Activated CD4-positive, alpha-beta T cell treated with anti-CD3 and anti-CD28 coated beads for 36 hours (primary cell): ENCODE measurements around the gene DNAL1. TPM values are rescaled to one million over a fixed set of nuclear protein-coding genes. Genes with fewer than 3 reads are reported as not detected.
A peak's percentile ranks its signal among the peaks of the same experiment; 100 is the strongest.

Experiments used
- ATAC-seq: fragments of 200-7000 bp; cut with Tn5 transposase; one replicate; pipeline ENCODE4 v1.10.0; 2021; ENCODE audit warnings: mild to moderate bottlenecking, moderate library complexity
- CTCF ChIA-PET: fragments of 350-600 bp; sonication (Branson Sonifier 250); formaldehyde crosslinking; loops from one replicate; lab custom pipeline; 2021; ENCODE audit warnings: antibody characterized with exemption; lab: Charles Lee
- POLR2A ChIA-PET: fragments of 350-600 bp; sonication (Branson Sonifier 250); formaldehyde crosslinking; loops from one replicate; lab custom pipeline; 2021; ENCODE audit warnings: antibody characterized with exemption, inconsistent platforms; lab: Charles Lee
- DNase-seq: peaks from one replicate; pipeline ENCODE4 v3.0.0-alpha.2; 2020
- H3K27ac Mint-ChIP-seq: one replicate; pipeline ENCODE4 v1.8.0; 2021; ENCODE audit warnings: mixed read lengths
- H3K27me3 Mint-ChIP-seq: one replicate; pipeline ENCODE4 v1.8.0; 2021; ENCODE audit warnings: mixed read lengths
- H3K36me3 Mint-ChIP-seq: one replicate; pipeline ENCODE4 v1.8.0; 2021; ENCODE audit warnings: low read depth, mixed read lengths
- H3K4me1 Mint-ChIP-seq: one replicate; pipeline ENCODE4 v1.8.0; 2021; ENCODE audit warnings: mixed read lengths
- H3K4me3 Mint-ChIP-seq: one replicate; pipeline ENCODE4 v1.8.0; 2021; ENCODE audit warnings: mild to moderate bottlenecking, moderate library complexity, mixed read lengths
- H3K9me3 Mint-ChIP-seq: one replicate; pipeline ENCODE4 v1.8.0; 2021; ENCODE audit warnings: low read depth, mixed read lengths
- intact Hi-C, 2 experiments: fragments of 100-400 bp; cut with DNase I in 1 of 2; cut with micrococcal nuclease in 1 of 2; formaldehyde crosslinking; loops; one replicate each; pipeline versions ENCODE4 v1.14.2 to v1.15.1; 2022 to 2024; cut with DNase I, micrococcal nuclease
- total RNA-seq, 2 experiments: library from RNA; stranded (reverse); gene quantifications; one replicate each; pipeline ENCODE4 v1.2.3, GENCODE V29; 2021

Gene DNAL1
- total RNA-seq, 2 experiments from 2014 or later = 3.7 to 6.8 TPM

DNA sequence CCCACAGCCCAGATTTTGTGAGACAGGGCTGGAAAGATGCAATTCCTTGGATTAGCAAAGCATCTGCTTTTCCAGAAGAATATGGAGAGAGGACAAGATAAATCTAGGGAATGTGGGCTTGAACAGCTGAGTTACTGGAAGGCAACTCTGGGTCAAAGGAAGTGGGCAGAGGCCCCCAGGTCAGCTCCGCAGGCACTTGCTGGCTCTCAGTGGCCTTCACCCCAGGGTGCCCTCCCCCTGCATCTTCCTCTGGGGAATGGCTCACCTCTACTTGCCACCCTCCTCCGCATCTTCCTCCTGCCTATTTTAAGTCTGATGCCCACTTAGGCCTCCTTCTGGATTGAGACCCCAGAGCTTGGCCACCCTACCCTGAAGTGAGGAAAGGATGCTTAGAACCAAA, 79.9 kb downstream of the DNAL1 start:
- CTCF ChIA-PET = interaction anchor here (0.6 to 10.1 kb wide), 6 partner anchors 9 to 217 kb away, joined by 3 to 170 read pairs (median 4); no protein-coding TSS in a partner anchor
- intact Hi-C loops = no loop called here
- peak overlapping the region; percentile 55 for H3K27ac Mint-ChIP-seq
- POLR2A ChIA-PET = interaction anchor here (0.7 kb wide), 1 partner anchor 20 kb away, joined by 4 read pairs; no protein-coding TSS in a partner anchor
- no peaks in the 10 kb centered on the region for H3K27me3 Mint-ChIP-seq
- H3K36me3 Mint-ChIP-seq = peaks cover 72% of the 10 kb centered on the region
- H3K4me1 Mint-ChIP-seq = peaks cover 53% of the 10 kb centered on the region
- H3K4me3 Mint-ChIP-seq = no peak overlapping the region
- no peak for ATAC-seq
- no peaks in the 10 kb centered on the region for H3K9me3 Mint-ChIP-seq
- DNase-seq = no peak

DNA sequence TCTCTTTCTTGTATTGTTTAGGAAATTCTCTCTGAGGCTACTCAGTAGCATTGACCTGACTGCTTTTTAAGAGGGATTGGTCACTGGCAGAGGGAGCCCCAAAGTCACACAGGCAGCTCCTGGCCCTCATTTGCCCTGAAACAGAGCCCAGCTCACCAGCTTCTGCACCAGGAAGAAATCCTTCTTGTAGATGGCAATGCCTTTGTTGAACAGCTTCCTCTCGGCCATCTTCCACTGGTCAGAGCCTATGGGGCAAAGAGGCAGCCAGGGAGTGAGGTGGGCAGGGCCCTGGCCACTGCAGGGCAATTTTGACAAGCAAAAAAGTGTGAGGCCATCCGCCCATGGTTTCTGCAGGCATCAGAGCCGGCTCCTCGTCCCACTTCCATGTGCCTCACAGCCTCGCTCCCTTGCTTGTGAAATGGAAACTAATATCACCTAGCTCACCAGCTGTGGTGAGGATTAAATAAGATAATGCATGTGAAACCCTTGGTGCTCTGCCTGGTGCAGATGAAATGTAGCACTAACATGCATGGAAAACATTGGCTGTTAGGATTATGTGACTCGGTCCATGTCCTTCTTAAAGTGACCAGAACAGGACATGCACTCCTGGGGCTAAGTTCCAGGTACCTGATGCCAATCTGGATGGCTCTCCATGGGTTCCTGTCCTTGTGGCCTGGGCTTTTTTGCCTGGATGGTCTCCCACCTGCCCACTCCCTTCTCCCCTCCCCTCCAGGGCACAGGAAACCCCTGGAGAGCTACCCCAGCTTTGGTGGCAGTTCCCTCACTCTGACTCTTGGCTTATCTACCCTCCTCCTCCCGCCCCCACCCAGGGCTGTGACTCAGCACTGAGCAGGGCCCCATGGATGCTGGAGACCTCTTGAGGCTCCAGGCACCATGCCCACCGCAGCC, 80.6 kb downstream of the DNAL1 start:
- Mint-ChIP-seq H3K4me1 (peaks cover 53% of the 10 kb centered on the region), H3K27me3 (no peaks in the 10 kb centered on the region), H3K36me3 (peaks cover 75% of the 10 kb centered on the region), H3K9me3 (no peaks in the 10 kb centered on the region), H3K4me3 (no peak overlapping the region), H3K27ac (peak overlapping the region; percentile 71)
- POLR2A ChIA-PET = interaction anchor here (0.7 kb wide), 1 partner anchor 20 kb away, joined by 4 read pairs; no protein-coding TSS in a partner anchor
- intact Hi-C loops = no loop called here
- CTCF ChIA-PET = interaction anchor here (0.9 to 10.1 kb wide), 4 partner anchors 8 to 196 kb away, joined by 3 to 170 read pairs (median 4); no protein-coding TSS in a partner anchor
- peak; percentile 57 for DNase-seq
- ATAC-seq = peak; percentile 30

DNA sequence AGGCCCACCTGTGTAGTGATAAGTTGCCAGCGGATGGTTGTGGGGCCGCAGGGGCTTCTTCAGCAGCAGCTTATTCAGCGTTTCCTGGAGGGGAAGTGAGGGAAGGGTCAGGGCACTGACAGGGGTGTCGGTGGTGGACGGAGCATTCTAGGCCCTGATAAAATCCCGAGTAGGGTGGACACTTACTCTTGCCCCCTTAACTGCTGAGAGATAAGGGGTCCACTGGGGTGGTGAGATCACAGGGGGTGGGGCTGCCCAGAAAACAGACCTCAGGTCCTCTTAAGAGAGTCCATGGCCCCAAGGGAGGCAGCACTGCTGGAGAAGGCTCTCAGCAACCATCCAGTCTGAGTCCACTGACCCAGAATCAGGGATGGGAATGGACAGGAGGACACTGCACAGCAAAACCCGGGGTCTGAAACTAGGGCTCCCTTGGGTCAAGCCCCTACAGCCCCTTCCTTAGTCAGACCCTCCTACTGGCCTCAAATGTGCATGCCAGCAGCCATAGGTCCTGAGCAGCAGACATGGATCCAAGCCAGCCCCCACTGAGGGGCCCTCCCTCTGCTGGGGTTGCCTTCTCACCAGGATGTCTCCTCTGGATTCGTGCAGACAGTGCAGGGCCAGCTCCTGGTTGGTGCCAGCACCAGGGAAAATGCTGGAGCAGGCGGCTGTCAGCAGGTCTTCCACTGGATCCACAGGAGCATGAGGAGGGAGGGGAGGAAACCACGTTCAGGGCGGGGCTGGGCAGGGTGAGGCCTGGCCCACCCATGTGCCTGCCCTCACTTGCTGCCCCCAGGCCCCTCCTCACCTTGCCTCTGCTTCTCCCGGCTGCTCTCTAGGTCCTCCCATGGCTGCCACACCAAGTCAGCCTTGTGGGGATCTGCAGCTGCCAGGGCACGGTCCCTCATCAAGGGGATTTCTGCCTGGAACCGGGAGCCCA, 81.5 kb downstream of the DNAL1 start:
- Mint-ChIP-seq H3K27me3 (no peaks in the 10 kb centered on the region), H3K36me3 (peaks cover 69% of the 10 kb centered on the region), H3K27ac (peak overlapping the region; percentile 71), H3K9me3 (no peaks in the 10 kb centered on the region), H3K4me1 (peaks cover 53% of the 10 kb centered on the region), H3K4me3 (no peak overlapping the region)
- intact Hi-C loops = no loop called here
- POLR2A ChIA-PET = no interaction called here
- CTCF ChIA-PET = interaction anchor here (1.0 to 10.1 kb wide), 3 partner anchors 47 to 195 kb away, joined by 3 to 170 read pairs (median 3); no protein-coding TSS in a partner anchor
- ATAC-seq (no peak), DNase-seq (no peak)

DNA sequence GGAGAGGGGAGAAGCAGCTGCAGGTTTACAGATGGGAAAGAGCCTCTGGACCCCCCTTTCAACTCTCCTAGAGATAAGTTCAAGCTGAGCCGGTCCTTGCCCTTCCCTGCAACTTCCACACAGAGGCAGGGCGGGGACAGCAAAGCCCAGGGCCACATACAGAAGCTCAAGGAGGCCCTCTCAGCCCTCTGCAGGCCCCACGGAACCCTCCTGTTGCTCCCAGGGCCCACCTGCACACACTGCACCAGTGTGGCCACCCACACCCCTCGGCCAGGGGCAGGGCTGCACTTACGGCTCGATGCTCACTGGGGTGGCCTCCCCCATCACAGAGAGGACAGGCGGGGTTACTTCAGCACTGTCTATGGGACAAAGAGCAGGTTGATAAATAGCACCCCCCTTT, 82.4 kb downstream of the DNAL1 start:
- Mint-ChIP-seq H3K36me3 (peaks cover 65% of the 10 kb centered on the region), H3K27me3 (no peaks in the 10 kb centered on the region), H3K4me3 (no peak overlapping the region), H3K27ac (no peak overlapping the region), H3K4me1 (peaks cover 51% of the 10 kb centered on the region), H3K9me3 (no peaks in the 10 kb centered on the region)
- POLR2A ChIA-PET = no interaction called here
- DNase-seq (no peak), ATAC-seq (no peak)
- CTCF ChIA-PET = interaction anchor here (0.7 to 10.1 kb wide), 9 partner anchors 9 to 101 kb away, joined by 3 to 170 read pairs (median 12); no protein-coding TSS in a partner anchor
- intact Hi-C loops = no loop called here

DNA sequence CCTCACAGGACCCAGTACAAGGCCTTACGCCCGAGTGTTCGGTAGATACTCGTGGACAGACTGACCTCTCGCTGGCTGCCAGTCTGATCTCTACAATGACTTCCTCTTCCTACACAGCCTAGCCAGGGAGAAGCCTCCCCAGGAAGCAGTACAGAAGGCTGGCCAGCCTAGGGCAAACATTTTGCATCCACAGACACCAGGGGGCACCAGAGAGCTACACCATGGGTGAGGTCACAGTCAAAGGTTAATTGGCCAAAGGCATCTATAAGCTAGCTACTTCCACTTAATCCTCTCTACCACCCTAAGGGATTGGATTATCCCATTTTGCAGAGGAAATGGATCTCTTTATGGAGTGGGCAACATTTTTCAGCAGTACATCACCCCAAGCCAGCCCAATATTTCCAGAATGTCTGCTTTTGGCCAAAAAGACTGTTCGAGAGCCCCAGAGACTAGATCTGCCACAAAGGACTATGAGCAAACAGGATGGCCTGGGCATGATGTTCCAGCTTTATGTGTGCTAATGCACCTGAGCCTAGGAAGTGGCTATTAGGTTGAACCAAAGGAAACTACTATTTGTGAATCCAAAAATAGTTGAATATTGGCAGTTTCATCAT, 84.0 kb downstream of the DNAL1 start:
- H3K4me3 Mint-ChIP-seq = no peak overlapping the region
- peak overlapping the region; percentile 64 for H3K27ac Mint-ChIP-seq
- ATAC-seq = peak; percentile 90
- no peaks in the 10 kb centered on the region for H3K9me3 Mint-ChIP-seq
- H3K36me3 Mint-ChIP-seq = peaks cover 56% of the 10 kb centered on the region
- POLR2A ChIA-PET = interaction anchor here (0.6 to 1.6 kb wide), 4 partner anchors 14 to 59 kb away, joined by 3 to 8 read pairs (median 3); no protein-coding TSS in a partner anchor
- peak; percentile 93 for DNase-seq
- peaks cover 38% of the 10 kb centered on the region for H3K4me1 Mint-ChIP-seq
- H3K27me3 Mint-ChIP-seq = no peaks in the 10 kb centered on the region
- CTCF ChIA-PET = interaction anchor here (0.6 to 10.1 kb wide), 43 partner anchors 9 to 1218 kb away, joined by 3 to 170 read pairs (median 4); partner anchors contain the start of genes PNMA1, PTGR2 and ZNF410
- intact Hi-C loops = loop anchor here (1.0 to 2.0 kb wide), 6 partner anchors 29 to 309 kb away; no protein-coding TSS in a partner anchor

DNA sequence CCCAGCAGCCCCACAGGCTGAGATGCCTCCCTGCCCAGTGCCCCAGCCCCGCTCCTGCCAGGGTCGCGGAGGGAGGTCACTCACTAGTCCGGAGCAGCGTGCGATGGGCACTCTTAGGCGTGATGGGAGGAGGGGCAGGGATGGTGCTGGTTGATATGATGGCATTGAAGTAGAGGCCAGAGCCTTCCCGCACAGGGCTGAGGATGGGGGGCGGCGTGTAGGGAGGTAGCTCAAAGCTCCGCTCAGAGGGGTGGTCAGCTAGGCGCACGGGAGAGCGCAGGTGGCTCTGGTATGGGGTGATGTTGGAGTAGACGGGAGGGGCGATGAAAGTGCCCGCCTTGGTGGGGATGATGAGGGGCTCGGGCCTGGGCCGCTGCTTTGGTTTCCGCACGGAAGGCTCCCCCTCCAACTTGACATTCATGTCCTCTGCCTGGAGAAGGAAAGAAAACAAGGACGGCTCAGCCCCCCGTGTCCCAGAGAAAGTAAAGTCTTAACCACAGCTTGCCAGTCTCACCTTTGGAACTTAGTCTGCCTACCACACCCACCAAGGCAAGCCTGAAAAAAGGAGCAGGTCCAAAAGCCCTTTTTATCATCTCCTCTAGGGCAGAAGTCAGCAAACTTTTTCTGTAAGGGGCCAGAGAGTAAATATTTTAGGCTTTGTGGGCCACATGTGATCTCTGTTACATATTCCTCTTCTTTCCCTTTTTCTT, 84.9 kb downstream of the DNAL1 start:
- ATAC-seq (no peak), DNase-seq (no peak)
- Mint-ChIP-seq H3K4me3 (no peak overlapping the region), H3K9me3 (no peaks in the 10 kb centered on the region), H3K27me3 (no peaks in the 10 kb centered on the region), H3K36me3 (peaks cover 56% of the 10 kb centered on the region), H3K4me1 (peaks cover 34% of the 10 kb centered on the region), H3K27ac (peak overlapping the region; percentile 74)
- intact Hi-C loops = loop anchor here in 1 of 2 experiments (2.0 kb wide), 1 partner anchor 29 kb away; no protein-coding TSS in a partner anchor
- ChIA-PET CTCF (interaction anchor here (0.6 to 10.1 kb wide), 30 partner anchors 10 to 211 kb away, joined by 3 to 170 read pairs (median 4); partner anchors contain the start of genes PNMA1, PTGR2 and ZNF410), POLR2A (interaction anchor here (0.5 to 1.6 kb wide), 3 partner anchors 28 to 588 kb away, joined by 4 to 8 read pairs (median 5); partner anchors contain the start of gene PTGR2)

DNA sequence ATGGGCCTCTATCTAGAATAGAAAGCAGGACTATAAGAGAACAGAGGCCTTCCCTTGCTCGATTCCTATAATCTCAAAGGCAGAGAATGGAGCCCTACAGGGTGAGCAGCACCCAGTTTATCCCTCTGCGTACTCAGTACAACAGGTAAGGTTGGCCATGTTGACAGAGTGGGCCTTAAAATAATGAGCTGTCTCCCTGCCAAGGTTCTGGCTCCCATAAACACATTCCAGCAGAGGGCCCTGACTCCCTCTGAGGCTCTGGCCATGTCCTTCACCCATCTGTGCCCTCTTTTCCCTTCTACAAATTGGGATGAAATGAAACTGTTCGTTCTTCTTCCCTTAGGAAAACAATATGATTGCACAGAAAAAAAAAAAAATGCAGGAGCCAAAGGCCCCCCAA, 86.3 kb downstream of the DNAL1 start:
- Mint-ChIP-seq H3K36me3 (peaks cover 54% of the 10 kb centered on the region), H3K4me3 (no peak overlapping the region), H3K27ac (no peak overlapping the region), H3K9me3 (no peaks in the 10 kb centered on the region), H3K4me1 (peaks cover 23% of the 10 kb centered on the region), H3K27me3 (no peaks in the 10 kb centered on the region)
- ChIA-PET POLR2A (interaction anchor here (0.7 kb wide), 1 partner anchor 29 kb away, joined by 4 read pairs; a partner anchor contains a TSS), CTCF (interaction anchor here (0.9 to 10.1 kb wide), 6 partner anchors 14 to 164 kb away, joined by 3 to 170 read pairs (median 4); partner anchors contain the start of gene PTGR2)
- no peak for ATAC-seq
- intact Hi-C loops = no loop called here
- DNase-seq = no peak

DNA sequence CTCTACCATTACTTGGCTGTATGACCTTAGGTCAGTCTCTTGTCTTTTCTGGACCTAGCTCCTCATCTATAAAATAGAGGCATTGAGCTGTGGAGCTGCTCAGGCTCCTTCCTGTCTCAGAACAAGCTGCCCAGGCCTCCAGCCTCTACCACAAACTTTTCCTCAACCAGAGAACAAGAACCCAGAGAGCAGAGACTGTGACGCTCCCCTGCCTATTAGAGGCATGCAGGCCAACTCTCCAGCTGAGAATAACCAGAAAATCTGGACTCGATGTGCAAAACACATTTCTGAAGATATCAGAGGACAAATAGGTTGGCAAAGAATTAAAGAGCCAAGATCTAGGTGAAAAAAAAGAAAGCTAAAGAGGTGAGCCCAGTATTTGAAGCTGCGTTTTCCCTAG, 87.2 kb downstream of the DNAL1 start:
- ChIA-PET CTCF (interaction anchor here (0.6 to 10.1 kb wide), 7 partner anchors 13 to 526 kb away, joined by 3 to 170 read pairs (median 4); no protein-coding TSS in a partner anchor), POLR2A (interaction anchor here (0.7 kb wide), 1 partner anchor 28 kb away, joined by 4 read pairs; a partner anchor contains a TSS)
- intact Hi-C loops = no loop called here
- DNase-seq (no peak), ATAC-seq (no peak)
- H3K27ac Mint-ChIP-seq = peak overlapping the region; percentile 9
- no peaks in the 10 kb centered on the region for H3K9me3 Mint-ChIP-seq
- H3K4me3 Mint-ChIP-seq = no peak overlapping the region
- peaks cover 56% of the 10 kb centered on the region for H3K36me3 Mint-ChIP-seq
- H3K27me3 Mint-ChIP-seq = no peaks in the 10 kb centered on the region
- H3K4me1 Mint-ChIP-seq = peaks cover 19% of the 10 kb centered on the region

DNA sequence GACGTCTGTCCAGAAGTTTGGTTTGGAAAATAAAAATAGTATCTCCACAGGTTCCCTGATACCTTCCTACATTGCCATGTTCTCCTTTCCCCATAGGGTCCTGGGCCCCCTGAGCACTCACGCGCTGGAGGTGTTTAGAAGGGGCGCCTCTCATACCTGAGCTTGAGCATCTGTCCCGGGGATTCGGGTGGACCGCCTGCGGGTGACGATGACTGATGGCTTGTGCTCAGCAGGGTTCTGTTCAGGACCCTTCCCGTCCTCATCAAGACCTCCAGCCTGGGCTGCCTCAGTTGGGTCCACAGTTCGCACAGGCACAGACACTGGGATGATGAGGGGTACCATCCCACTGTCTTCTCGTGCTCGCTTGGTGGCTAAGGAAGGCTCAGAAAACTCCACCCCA, 92.1 kb downstream of the DNAL1 start:
- POLR2A ChIA-PET = no interaction called here
- Mint-ChIP-seq H3K4me3 (no peak overlapping the region), H3K27me3 (no peaks in the 10 kb centered on the region), H3K36me3 (peaks cover 44% of the 10 kb centered on the region), H3K27ac (no peak overlapping the region), H3K9me3 (no peaks in the 10 kb centered on the region), H3K4me1 (peaks cover 22% of the 10 kb centered on the region)
- no peak for ATAC-seq
- DNase-seq = no peak
- intact Hi-C loops = no loop called here
- CTCF ChIA-PET = interaction anchor here (0.6 kb wide), 1 partner anchor 44 kb away, joined by 3 read pairs; no protein-coding TSS in a partner anchor
